Measurements from ENCODE around the gene SDE2.
"Not testable (repeated sequence)": the region's sequence is repeated elsewhere in the genome, so short reads cannot be mapped to it uniquely, and the experiment has no call there.

The SDE2 gene

DNA sequence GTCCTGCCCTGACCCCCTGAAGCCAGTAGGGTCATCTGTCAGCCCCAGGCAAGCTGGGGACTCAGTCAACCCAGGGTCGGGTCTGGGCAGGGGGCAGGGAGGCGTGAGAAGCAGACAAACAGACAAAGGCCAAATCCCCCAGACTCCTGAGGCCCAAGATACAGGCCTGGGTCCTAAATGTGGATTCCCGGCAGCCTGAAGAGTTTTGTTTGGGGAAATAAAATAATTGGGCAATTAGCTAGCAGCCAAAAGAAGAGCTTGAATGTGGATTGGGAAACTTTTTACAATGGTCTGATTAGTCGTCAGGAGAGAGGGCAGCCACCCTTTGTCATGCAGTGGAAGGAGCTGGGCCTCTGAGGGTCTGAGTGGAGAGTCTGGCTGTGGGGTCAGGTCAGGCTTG, 53.6 kb downstream of the SDE2 start:
- FAIRE-seq = no peak
- TF ChIP-seq POLR2A (IDR thresholded peaks at IDR 0.05; ENCODE audit: low read depth, low read length) = no peak
- TF ChIP-seq TAF1 (IDR thresholded peaks at IDR 0.05; ENCODE audit: borderline replicate concordance, low read depth, low read length) = no peak
- TF ChIP-seq POLR2AphosphoS5 (IDR thresholded peaks at IDR 0.05; ENCODE audit: low read depth, low read length) = no peak
- DNase-seq (ENCODE audit: insufficient read length) = no peak

DNA sequence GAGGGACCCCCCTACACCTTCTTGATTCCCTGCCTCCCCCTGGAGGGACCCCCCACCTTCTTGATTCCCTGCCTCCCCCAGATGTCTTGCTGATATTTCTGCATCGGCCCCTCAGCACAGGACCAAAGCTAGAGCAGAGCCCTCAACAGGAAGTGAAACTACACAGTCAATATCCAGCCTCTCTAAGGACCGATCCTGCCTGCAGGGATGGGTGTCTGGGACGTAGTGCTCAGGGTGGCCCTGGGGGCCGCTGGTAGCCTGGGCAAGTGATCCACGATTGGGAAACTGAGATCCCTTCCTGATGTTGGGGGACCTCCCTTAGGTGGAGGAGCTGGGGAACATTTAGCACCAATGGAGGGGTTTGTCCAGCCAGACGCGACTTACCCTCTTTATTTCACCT, 54.2 kb downstream of the SDE2 start:
- DNase-seq (ENCODE audit: insufficient read length) = peak; percentile 56
- FAIRE-seq = peak; percentile 70
- TF ChIP-seq POLR2A (IDR thresholded peaks at IDR 0.05; ENCODE audit: low read depth, low read length) = no peak
- TF ChIP-seq POLR2AphosphoS5 (IDR thresholded peaks at IDR 0.05; ENCODE audit: low read depth, low read length) = no peak
- TF ChIP-seq TAF1 (IDR thresholded peaks at IDR 0.05; ENCODE audit: borderline replicate concordance, low read depth, low read length) = no peak

GRCh38 chr1:225944387-225944786, 54.8 kb downstream of the SDE2 start:
- no peak for DNase-seq (ENCODE audit: insufficient read length)
- FAIRE-seq = no peak
- TF ChIP-seq TAF1 (IDR thresholded peaks at IDR 0.05; ENCODE audit: borderline replicate concordance, low read depth, low read length) = no peak
- no peak for TF ChIP-seq POLR2AphosphoS5 (IDR thresholded peaks at IDR 0.05; ENCODE audit: low read depth, low read length)
- TF ChIP-seq POLR2A (IDR thresholded peaks at IDR 0.05; ENCODE audit: low read depth, low read length) = no peak

DNA sequence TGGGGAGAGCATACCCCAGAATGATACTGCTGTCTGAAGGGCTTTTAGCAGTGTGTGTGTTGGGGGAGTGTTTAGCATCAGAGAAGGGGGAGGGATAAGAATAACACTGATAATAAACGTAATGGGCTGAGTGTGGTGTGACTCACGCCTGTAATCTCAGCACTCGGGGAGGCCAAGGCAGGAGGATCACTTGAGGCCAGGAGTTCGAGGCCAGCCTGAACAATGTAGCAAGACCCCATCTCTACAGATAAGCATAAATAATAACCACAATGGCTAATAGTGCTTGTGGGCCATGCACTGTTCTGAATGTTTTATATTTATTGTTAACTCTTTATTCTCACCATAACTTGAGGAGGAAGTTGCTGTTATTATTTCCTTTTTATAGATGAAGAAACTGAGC, 55.6 kb downstream of the SDE2 start:
- DNase-seq (ENCODE audit: insufficient read length) = no peak
- no peak for FAIRE-seq
- TF ChIP-seq POLR2AphosphoS5 (IDR thresholded peaks at IDR 0.05; ENCODE audit: low read depth, low read length) (no peak), TAF1 (IDR thresholded peaks at IDR 0.05; ENCODE audit: borderline replicate concordance, low read depth, low read length) (no peak), POLR2A (IDR thresholded peaks at IDR 0.05; ENCODE audit: low read depth, low read length) (no peak)

- peak; percentile 54 for FAIRE-seq
- no peak for TF ChIP-seq TAF1 (IDR thresholded peaks at IDR 0.05; ENCODE audit: borderline replicate concordance, low read depth, low read length)
- TF ChIP-seq POLR2A (IDR thresholded peaks at IDR 0.05; ENCODE audit: low read depth, low read length) = no peak
- no peak for TF ChIP-seq POLR2AphosphoS5 (IDR thresholded peaks at IDR 0.05; ENCODE audit: low read depth, low read length)
Observed at GRCh38 chr1:225942574-225942973, 56.6 kb downstream of the SDE2 start.

GRCh38 chr1:225941942-225942222, 57.3 kb downstream of the SDE2 start:
- FAIRE-seq (peak; percentile 40), DNase-seq (ENCODE audit: insufficient read length) (no peak)
- TF ChIP-seq TAF1 (IDR thresholded peaks at IDR 0.05; ENCODE audit: borderline replicate concordance, low read depth, low read length) = no peak
- TF ChIP-seq POLR2A (IDR thresholded peaks at IDR 0.05; ENCODE audit: low read depth, low read length) = no peak
- TF ChIP-seq POLR2AphosphoS5 (IDR thresholded peaks at IDR 0.05; ENCODE audit: low read depth, low read length) = no peak

More at GRCh38 chr1:225942574-225942973, 56.6 kb downstream of the SDE2 start:
- no peak for DNase-seq (ENCODE audit: insufficient read length)

GRCh38 chr1:225941187-225941941, 57.8 kb downstream of the SDE2 start, which contains the start of gene LEFTY2:
TSS of gene LEFTY2 (minus strand) at chr1:225941220. CDS start at chr1:225941140, 80 bp downstream.
- no peak for DNase-seq (ENCODE audit: insufficient read length)
- FAIRE-seq = no peak
- TF ChIP-seq POLR2AphosphoS5 (IDR thresholded peaks at IDR 0.05; ENCODE audit: low read depth, low read length) = no peak
- TF ChIP-seq POLR2A (IDR thresholded peaks at IDR 0.05; ENCODE audit: low read depth, low read length) = no peak
- TF ChIP-seq TAF1 (IDR thresholded peaks at IDR 0.05; ENCODE audit: borderline replicate concordance, low read depth, low read length) = no peak

DNA sequence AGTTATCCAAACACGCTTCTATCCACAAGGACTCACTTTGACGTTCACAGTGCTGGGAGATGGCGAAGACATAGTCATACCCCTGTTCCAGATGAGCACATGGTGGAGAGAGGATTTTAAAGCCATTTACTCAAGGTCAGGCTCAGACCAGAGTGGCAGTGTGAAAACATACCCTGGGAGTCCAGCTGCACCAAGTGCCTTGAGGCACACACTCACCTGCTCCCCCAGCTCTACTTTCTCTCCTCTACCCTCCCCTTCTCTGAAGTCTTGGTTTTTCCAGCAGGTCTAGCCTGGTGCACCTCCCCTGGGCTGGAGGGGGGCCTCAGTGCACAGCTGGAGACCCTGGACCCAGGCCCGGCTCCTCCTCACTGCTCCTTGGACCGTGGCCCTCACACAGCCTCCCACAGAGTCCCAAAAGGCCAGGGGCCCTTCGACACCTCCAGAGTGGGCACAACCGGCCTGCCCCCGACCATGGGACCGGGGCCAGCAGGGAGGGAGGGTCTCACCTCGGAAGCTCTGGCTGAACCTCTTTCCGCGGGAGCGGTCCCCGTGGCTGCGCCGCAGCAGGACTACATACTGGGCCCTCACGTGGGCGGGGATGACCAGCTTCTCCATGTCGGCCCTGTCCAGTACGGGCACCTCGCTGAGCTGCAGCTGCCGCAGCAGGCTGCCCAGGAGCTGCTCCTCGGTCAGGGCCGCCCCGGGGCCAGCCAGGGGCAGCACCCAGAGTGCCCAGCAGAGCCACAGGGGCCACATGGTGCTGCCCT, 58.6 kb downstream of the SDE2 start:
- DNase-seq (ENCODE audit: insufficient read length) = no peak
- TF ChIP-seq POLR2AphosphoS5 (IDR thresholded peaks at IDR 0.05; ENCODE audit: low read depth, low read length) (no peak), POLR2A (IDR thresholded peaks at IDR 0.05; ENCODE audit: low read depth, low read length) (no peak), TAF1 (IDR thresholded peaks at IDR 0.05; ENCODE audit: borderline replicate concordance, low read depth, low read length) (no peak)
- no peak for FAIRE-seq

DNA sequence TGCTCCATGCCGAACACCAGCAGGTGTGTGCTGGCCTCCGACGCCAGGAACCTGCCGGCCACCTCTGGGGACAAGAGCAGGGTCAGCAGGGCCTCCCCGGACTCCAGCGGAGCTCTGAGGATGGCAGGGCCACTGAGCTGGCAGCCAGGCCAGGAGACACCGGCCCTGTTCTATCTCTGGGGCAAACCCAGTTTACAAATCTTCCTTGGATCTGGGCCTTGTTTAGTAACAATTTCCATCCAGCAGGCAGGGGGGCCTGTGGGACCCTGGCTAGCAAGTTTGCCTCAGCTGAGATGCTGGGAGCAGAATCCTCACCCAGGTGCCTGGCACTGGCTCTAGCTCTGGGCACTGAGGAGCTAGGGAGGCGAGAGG, 59.2 kb downstream of the SDE2 start:
- not testable (repeated sequence) for DNase-seq (ENCODE audit: insufficient read length); FAIRE-seq

GRCh38 chr1:225939097-225939938, 59.8 kb downstream of the SDE2 start:
- not testable (repeated sequence) for FAIRE-seq; DNase-seq (ENCODE audit: insufficient read length)

DNA sequence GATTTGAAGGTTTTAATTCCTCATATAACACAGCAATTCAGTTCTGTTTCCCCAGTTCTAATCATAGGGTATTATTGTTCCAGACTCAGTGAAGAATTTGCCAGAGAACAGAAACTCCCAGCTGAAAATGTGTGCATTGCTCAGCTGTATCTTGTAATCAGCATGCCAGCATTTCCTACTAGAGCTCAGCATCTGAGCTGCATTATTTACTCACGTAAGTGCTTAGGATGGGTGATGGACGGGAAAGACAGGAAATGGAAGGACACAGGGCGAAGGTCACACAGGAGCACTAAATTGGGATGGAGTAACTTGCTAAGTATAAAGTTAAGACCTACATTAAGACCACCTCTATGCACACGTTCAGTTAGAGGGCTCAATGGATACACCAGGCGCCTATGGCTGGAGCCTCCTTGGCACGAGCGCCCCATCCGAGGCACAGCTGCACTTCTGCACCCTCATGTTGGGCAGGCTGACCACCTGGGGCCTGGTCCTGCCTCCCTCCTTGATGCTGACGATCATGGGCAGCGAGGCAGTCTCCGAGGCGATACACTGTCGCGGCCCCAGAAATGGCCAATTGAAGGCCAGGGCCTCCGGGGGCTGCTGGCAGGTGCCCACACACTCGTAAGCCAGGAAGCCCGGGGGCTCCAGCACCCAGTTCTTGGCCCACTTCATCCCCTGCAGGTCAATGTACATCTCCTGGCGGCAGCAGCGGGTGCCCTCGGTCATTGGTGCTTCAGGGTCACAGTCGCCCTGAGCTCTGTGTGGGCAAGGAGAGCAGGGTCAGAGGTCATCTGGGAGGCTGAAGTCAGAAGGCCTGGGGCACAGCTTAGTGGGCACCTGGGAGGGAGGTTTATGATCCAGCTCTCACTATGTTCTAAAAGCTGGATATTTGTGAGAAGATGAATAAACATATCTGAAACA, 61.8 kb downstream of the SDE2 start:
- no peak for TF ChIP-seq POLR2A (IDR thresholded peaks at IDR 0.05; ENCODE audit: low read depth, low read length)
- TF ChIP-seq TAF1 (IDR thresholded peaks at IDR 0.05; ENCODE audit: borderline replicate concordance, low read depth, low read length) = no peak
- no peak for TF ChIP-seq POLR2AphosphoS5 (IDR thresholded peaks at IDR 0.05; ENCODE audit: low read depth, low read length)
- no peak for FAIRE-seq

More for the DNA sequence above, 61.8 kb downstream of the SDE2 start:
- DNase-seq (ENCODE audit: insufficient read length) = no peak

Measured in GM12892 (cell line).